ENCODE data around the gene EPHA3.
"Not testable (repeated sequence)": the region's sequence is repeated elsewhere in the genome, so short reads cannot be mapped to it uniquely, and the experiment has no call there.

The EPHA3 gene

GRCh38 chr3:89314454-89315098, 207.2 kb downstream of the EPHA3 start:
- Mint-ChIP-seq H3K4me3 (no peak overlapping the region), H3K9me3 (ENCODE audit: low read depth) (peaks cover 17% of the 10 kb centered on the region), H3K36me3 (no peaks in the 10 kb centered on the region), H3K27me3 (no peaks in the 10 kb centered on the region), H3K27ac (no peak overlapping the region), H3K4me1 (ENCODE audit: low read depth) (no peaks in the 10 kb centered on the region)

- peaks cover 17% of the 10 kb centered on the region for H3K9me3 Mint-ChIP-seq (ENCODE audit: low read depth)
- no peaks in the 10 kb centered on the region for H3K36me3 Mint-ChIP-seq
- no peak overlapping the region for H3K27ac Mint-ChIP-seq
- no peak overlapping the region for H3K4me3 Mint-ChIP-seq
- H3K27me3 Mint-ChIP-seq: no peaks in the 10 kb centered on the region
- H3K4me1 Mint-ChIP-seq (ENCODE audit: low read depth): no peaks in the 10 kb centered on the region
Measured at GRCh38 chr3:89315750-89316470, 208.5 kb downstream of the EPHA3 start.

- H3K4me1 Mint-ChIP-seq (ENCODE audit: low read depth): no peaks in the 10 kb centered on the region
- H3K27ac Mint-ChIP-seq: no peak overlapping the region
- no peak overlapping the region for H3K4me3 Mint-ChIP-seq
- H3K9me3 Mint-ChIP-seq (ENCODE audit: low read depth): peaks cover 10% of the 10 kb centered on the region
- H3K36me3 Mint-ChIP-seq: no peaks in the 10 kb centered on the region
- H3K27me3 Mint-ChIP-seq: no peaks in the 10 kb centered on the region
Measured at GRCh38 chr3:89320186-89320585, 212.8 kb downstream of the EPHA3 start.

DNA sequence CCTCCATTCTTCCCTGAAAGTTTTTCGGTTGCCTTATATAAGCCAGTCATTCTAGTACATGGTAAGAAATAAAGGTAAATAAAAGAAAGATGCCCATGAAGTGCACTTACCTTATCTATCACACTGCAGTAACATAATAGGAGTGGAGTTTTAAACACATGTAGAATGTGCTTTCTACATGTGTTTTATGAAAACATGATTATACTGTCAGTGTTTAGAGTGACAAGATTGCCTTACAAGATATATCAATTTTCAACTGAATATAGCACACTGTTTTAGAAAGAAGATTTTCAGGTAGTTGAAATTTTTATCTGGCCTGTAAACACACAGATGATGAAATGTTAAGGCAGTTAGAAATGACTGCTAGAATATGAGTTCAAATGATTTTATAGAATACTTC, 219.6 kb downstream of the EPHA3 start:
- H3K9me3 Mint-ChIP-seq (ENCODE audit: low read depth): peaks cover 20% of the 10 kb centered on the region
- H3K4me1 Mint-ChIP-seq (ENCODE audit: low read depth): no peaks in the 10 kb centered on the region
- H3K27ac Mint-ChIP-seq: no peak overlapping the region
- H3K4me3 Mint-ChIP-seq: no peak overlapping the region
- no peaks in the 10 kb centered on the region for H3K27me3 Mint-ChIP-seq
- H3K36me3 Mint-ChIP-seq: no peaks in the 10 kb centered on the region

GRCh38 chr3:89332386-89332785, 225.0 kb downstream of the EPHA3 start:
- Mint-ChIP-seq H3K27ac (no peak overlapping the region), H3K9me3 (ENCODE audit: low read depth) (peaks cover 18% of the 10 kb centered on the region), H3K4me3 (no peak overlapping the region), H3K36me3 (no peaks in the 10 kb centered on the region), H3K27me3 (no peaks in the 10 kb centered on the region), H3K4me1 (ENCODE audit: low read depth) (no peaks in the 10 kb centered on the region)

- peaks cover 18% of the 10 kb centered on the region for H3K9me3 Mint-ChIP-seq (ENCODE audit: low read depth)
- H3K27ac Mint-ChIP-seq: no peak overlapping the region
- H3K4me3 Mint-ChIP-seq: no peak overlapping the region
- H3K27me3 Mint-ChIP-seq: no peaks in the 10 kb centered on the region
- H3K36me3 Mint-ChIP-seq: no peaks in the 10 kb centered on the region
- H3K4me1 Mint-ChIP-seq (ENCODE audit: low read depth): no peaks in the 10 kb centered on the region
Measured at GRCh38 chr3:89332793-89333192, 225.4 kb downstream of the EPHA3 start.

DNA sequence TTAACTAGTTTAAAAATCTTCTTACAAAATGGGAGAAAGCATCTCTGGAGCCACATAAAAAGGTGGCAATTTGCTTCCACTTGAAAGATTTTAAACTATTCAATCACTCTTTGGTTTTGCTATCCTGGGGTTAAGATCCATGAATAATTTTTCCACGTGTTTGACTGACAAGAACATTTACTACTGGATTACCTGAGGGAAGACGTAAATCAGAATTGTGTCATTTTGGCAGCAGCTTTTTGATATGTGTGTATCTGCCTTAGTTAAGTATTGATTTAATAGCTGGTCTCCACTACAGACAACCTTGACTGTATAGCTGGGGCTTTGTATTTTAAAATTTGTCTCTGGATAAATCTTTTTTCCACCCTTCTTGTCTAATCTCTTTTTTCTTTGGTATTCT, 228.3 kb downstream of the EPHA3 start:
- no peaks in the 10 kb centered on the region for H3K4me1 Mint-ChIP-seq (ENCODE audit: low read depth)
- H3K9me3 Mint-ChIP-seq (ENCODE audit: low read depth): peaks cover 11% of the 10 kb centered on the region
- no peaks in the 10 kb centered on the region for H3K27me3 Mint-ChIP-seq
- no peak overlapping the region for H3K4me3 Mint-ChIP-seq
- H3K27ac Mint-ChIP-seq: no peak overlapping the region
- no peaks in the 10 kb centered on the region for H3K36me3 Mint-ChIP-seq

DNA sequence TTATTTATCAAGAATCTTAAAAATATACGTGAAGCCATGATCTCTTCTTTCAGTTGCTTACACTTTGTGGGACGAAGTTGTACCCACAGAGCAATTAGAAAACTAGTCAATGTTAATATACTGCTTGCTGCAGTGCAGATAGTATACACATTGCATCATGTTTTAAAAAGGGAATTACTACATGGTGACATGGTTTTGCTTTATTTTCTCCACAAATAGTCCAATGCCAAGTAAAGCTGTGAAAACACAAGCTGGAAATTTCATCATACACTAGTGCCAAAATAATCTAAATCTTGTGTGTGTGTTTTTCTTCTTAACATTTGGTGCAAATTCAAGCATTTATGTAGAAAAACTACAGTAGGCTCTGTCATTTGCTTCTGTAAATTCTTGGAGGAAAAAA, 233.0 kb downstream of the EPHA3 start:
- H3K27ac Mint-ChIP-seq: no peak overlapping the region
- H3K9me3 Mint-ChIP-seq (ENCODE audit: low read depth): peaks cover 10% of the 10 kb centered on the region

DNA sequence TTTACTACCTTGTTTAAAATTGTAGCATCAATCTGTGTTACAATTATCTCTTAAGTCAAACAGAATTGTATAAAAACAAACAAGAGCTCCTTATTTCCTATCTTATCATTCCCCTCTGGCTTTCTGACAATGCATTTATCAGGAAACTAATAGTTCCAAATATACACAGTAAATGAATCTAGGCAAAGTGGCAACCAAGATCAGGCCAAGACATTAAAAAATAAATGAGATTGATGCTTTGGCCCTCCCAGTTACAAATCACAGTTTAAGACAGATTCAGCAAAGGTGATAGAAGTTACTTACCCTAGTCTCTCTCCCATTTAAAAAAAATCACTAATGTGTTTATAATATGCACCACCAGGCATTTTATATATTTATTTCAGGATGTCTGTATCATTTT, 236.7 kb downstream of the EPHA3 start:
- peaks cover 4% of the 10 kb centered on the region for H3K9me3 Mint-ChIP-seq (ENCODE audit: low read depth)
- H3K27ac Mint-ChIP-seq: no peak overlapping the region
- H3K4me1 Mint-ChIP-seq (ENCODE audit: low read depth): no peaks in the 10 kb centered on the region
- H3K4me3 Mint-ChIP-seq: no peak overlapping the region
- H3K27me3 Mint-ChIP-seq: no peaks in the 10 kb centered on the region
- no peaks in the 10 kb centered on the region for H3K36me3 Mint-ChIP-seq

More for the DNA sequence above, 233.0 kb downstream of the EPHA3 start:
- H3K36me3 Mint-ChIP-seq: no peaks in the 10 kb centered on the region
- no peaks in the 10 kb centered on the region for H3K27me3 Mint-ChIP-seq
- H3K4me3 Mint-ChIP-seq: no peak overlapping the region
- no peaks in the 10 kb centered on the region for H3K4me1 Mint-ChIP-seq (ENCODE audit: low read depth)

- not testable (repeated sequence) for H3K36me3 Mint-ChIP-seq; H3K27ac Mint-ChIP-seq; H3K9me3 Mint-ChIP-seq (ENCODE audit: low read depth); H3K4me1 Mint-ChIP-seq (ENCODE audit: low read depth); H3K4me3 Mint-ChIP-seq; H3K27me3 Mint-ChIP-seq
Measured at GRCh38 chr3:89350935-89351334, 243.5 kb downstream of the EPHA3 start.

DNA sequence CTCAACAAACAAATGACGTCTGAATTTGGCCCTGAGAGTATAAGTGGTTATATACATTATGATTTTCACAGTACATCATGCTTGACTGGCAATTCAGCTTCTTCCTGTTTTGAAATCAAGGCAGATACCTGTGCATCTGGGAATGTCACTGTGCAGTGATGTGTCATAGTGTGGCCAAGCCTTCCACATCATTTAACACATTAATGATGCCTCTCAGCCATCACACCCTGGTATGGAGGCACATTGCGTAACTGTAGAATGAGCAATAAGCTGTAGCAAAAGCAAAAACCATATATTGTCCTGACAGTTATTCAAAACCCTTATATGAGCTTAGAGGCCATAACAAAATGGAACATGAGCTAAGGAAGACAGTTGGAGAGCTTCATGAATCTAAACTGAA, 246.0 kb downstream of the EPHA3 start:
- H3K9me3 Mint-ChIP-seq (ENCODE audit: low read depth): peaks cover 3% of the 10 kb centered on the region
- H3K27me3 Mint-ChIP-seq: no peaks in the 10 kb centered on the region
- no peak overlapping the region for H3K4me3 Mint-ChIP-seq

DNA sequence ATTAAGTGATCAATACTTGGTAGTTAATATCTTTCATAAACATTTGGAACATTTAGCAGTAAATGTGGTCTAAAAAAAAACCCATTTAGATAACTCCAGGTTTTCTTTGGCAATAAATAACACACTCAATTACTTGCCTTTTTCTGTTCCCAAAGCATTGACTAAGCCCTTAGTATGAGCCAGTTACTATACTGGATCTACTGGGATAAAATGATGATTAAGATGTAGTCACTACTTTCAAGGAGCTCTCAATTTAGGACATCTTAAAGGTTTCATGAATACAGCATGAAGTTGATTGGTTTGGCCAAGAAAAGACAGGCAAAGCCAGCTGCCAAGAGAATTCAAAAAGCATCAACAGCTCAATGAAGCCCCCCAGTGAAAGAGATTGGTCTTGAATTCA, 250.9 kb downstream of the EPHA3 start:
- Mint-ChIP-seq H3K9me3 (ENCODE audit: low read depth) (peaks cover 3% of the 10 kb centered on the region), H3K4me3 (no peak overlapping the region), H3K36me3 (no peaks in the 10 kb centered on the region), H3K4me1 (ENCODE audit: low read depth) (no peaks in the 10 kb centered on the region), H3K27ac (no peak overlapping the region), H3K27me3 (no peaks in the 10 kb centered on the region)

More for the DNA sequence above, 246.0 kb downstream of the EPHA3 start:
- Mint-ChIP-seq H3K4me1 (ENCODE audit: low read depth) (no peaks in the 10 kb centered on the region), H3K36me3 (no peaks in the 10 kb centered on the region), H3K27ac (no peak overlapping the region)

DNA sequence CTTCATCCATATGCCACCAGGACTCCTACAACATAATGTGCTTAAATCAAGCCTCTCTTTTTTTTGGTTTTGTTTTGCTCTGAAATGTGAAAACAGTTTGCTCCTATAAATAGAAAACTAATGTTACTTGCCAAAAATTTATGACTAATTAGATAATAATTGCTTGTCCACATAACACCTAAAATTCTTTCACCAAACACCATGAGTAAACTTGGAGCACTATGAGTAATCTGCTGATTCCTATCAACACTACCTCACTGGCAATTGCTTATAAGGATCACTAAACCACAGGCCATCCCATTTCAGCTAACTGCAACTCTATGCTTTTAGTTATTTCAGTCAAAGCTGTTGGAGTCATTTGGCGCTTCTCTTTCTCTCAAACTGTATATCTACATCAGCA, 252.7 kb downstream of the EPHA3 start:
- H3K27ac Mint-ChIP-seq: no peak overlapping the region
- H3K9me3 Mint-ChIP-seq (ENCODE audit: low read depth): peaks cover 3% of the 10 kb centered on the region
- H3K27me3 Mint-ChIP-seq: no peaks in the 10 kb centered on the region
- no peak overlapping the region for H3K4me3 Mint-ChIP-seq
- H3K36me3 Mint-ChIP-seq: no peaks in the 10 kb centered on the region
- H3K4me1 Mint-ChIP-seq (ENCODE audit: low read depth): no peaks in the 10 kb centered on the region

DNA sequence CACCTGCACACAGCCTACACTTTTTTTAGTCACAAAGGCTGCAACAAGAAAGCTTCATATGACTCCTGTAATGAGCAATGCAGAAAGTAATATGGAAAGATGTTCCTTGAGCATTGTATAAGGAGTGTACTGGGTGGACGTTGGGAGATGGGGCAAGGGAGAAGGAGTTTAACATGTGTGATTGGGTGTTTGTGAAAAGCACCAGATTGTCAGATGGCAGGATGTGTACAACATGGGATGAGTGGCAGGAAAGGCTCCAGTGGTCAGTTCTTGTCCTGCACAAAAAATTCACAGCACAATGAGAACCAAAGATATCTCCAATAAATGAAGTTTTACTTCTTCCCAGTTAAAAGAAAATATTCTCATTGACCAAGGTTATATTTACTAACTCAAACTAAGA, 255.1 kb downstream of the EPHA3 start:
- no peaks in the 10 kb centered on the region for H3K4me1 Mint-ChIP-seq (ENCODE audit: low read depth)
- no peaks in the 10 kb centered on the region for H3K27me3 Mint-ChIP-seq
- no peak overlapping the region for H3K27ac Mint-ChIP-seq
- H3K36me3 Mint-ChIP-seq: no peaks in the 10 kb centered on the region
- H3K9me3 Mint-ChIP-seq (ENCODE audit: low read depth): no peaks in the 10 kb centered on the region
- no peak overlapping the region for H3K4me3 Mint-ChIP-seq

DNA sequence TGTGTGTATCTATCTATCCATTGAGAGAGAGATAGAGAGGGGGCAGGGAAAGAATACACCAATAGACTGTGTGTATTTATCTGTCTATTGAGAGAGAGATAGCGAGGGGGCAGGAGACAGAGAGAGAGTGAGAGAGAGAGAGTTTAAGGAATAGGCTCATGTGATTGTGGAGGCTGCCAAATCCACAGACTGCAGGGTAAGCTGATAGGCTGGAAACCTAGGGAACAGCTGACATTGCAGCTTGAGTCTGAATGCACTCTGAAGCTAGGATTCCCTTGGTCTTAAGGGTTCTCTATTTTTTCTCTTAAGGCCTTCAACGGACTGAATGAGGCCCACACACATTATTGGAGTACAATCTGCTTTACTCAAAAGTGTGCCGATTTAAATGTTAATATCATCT, 255.8 kb downstream of the EPHA3 start:
- H3K27ac Mint-ChIP-seq: no peak overlapping the region
- H3K36me3 Mint-ChIP-seq: no peaks in the 10 kb centered on the region
- H3K4me3 Mint-ChIP-seq: no peak overlapping the region
- no peaks in the 10 kb centered on the region for H3K27me3 Mint-ChIP-seq
- H3K4me1 Mint-ChIP-seq (ENCODE audit: low read depth): no peaks in the 10 kb centered on the region
- H3K9me3 Mint-ChIP-seq (ENCODE audit: low read depth): peaks cover 5% of the 10 kb centered on the region

- Mint-ChIP-seq H3K9me3 (ENCODE audit: low read depth) (peaks cover 5% of the 10 kb centered on the region), H3K27ac (no peak overlapping the region), H3K4me1 (ENCODE audit: low read depth) (no peaks in the 10 kb centered on the region), H3K36me3 (no peaks in the 10 kb centered on the region), H3K27me3 (no peaks in the 10 kb centered on the region), H3K4me3 (no peak overlapping the region)
Measured at GRCh38 chr3:89364314-89364713, 256.9 kb downstream of the EPHA3 start.

All from activated naive CD8-positive, alpha-beta T cell (primary cell).